A673 (cell line): ENCODE measurements around the gene TPO. TPM values are rescaled to one million over a fixed set of nuclear protein-coding genes. Genes with fewer than 3 reads are reported as not detected.

Experiments
- BruUV-seq: library from RNA; stranded (reverse); fragments of 400-500 nt; replicated peaks from 2 replicates; lab custom pipeline; 2021; lab: Mats Ljungman, UMichigan
- CTCF ChIA-PET: fragments of 300-600 bp; sonication (Branson Sonifier 250); formaldehyde crosslinking; loops from one replicate; lab custom pipeline; 2022; ENCODE audit warnings: antibody characterized with exemption; lab: Charles Lee
- POLR2A ChIA-PET: fragments of 300-600 bp; sonication (Branson Sonifier 250); formaldehyde crosslinking; loops from one replicate; lab custom pipeline; 2022; ENCODE audit warnings: antibody characterized with exemption; ENCODE audit not compliant: low non-redundant PET; lab: Charles Lee
- DNase-seq: peaks from one replicate; pipeline ENCODE4 v3.0.0-alpha.2; 2015; ENCODE audit warnings: low spot score
- H3K27ac ChIP-seq: fragments of 200-600 bp; sonication (generic); 2 replicates; pipeline ENCODE4 v1.5.1; 2016; ENCODE audit warnings: mixed run types, low read depth, mild to moderate bottlenecking, mixed read lengths, antibody characterized with exemption, low read length; ENCODE audit not compliant: poor library complexity, severe bottlenecking
- H3K27me3 ChIP-seq: fragments of 200-600 bp; sonication (generic); replicated peaks from 2 replicates; pipeline ENCODE4 v1.6.1; 2017; ENCODE audit warnings: mixed run types, low read depth, mild to moderate bottlenecking, mixed read lengths, antibody characterized with exemption, low read length; ENCODE audit not compliant: insufficient read depth, poor library complexity
- H3K36me3 ChIP-seq: fragments of 200-600 bp; sonication (generic); 2 replicates; pipeline ENCODE4 v1.6.1; 2016; ENCODE audit warnings: mixed run types, mild to moderate bottlenecking, mixed read lengths, antibody characterized with exemption, low read length; ENCODE audit not compliant: insufficient read depth, poor library complexity, severe bottlenecking
- H3K4me1 ChIP-seq: fragments of 200-600 bp; sonication (generic); 2 replicates; pipeline ENCODE4 v1.6.1; 2017; ENCODE audit warnings: mixed run types, mild to moderate bottlenecking, mixed read lengths, antibody characterized with exemption, low read length; ENCODE audit not compliant: insufficient read depth, poor library complexity, severe bottlenecking
- H3K4me3 ChIP-seq: fragments of 200-600 bp; sonication (generic); 2 replicates; pipeline ENCODE4 v1.5.1; 2016; ENCODE audit warnings: low read depth, mixed run types, mild to moderate bottlenecking, mixed read lengths, low read length; ENCODE audit not compliant: poor library complexity, severe bottlenecking
- H3K9me3 ChIP-seq: fragments of 200-600 bp; sonication (generic); 2 replicates; pipeline ENCODE4 v1.6.1; 2016; ENCODE audit warnings: mixed run types, low read depth, mild to moderate bottlenecking, mixed read lengths, antibody characterized with exemption, low read length; ENCODE audit not compliant: poor library complexity, severe bottlenecking
- CTCF ChIP-seq: fragments of 300-800, 200-600 bp; sonication (generic); conservative IDR thresholded peaks from 2 replicates; pipeline ENCODE4 v1.5.1; 2017; ENCODE audit warnings: low read depth, mild to moderate bottlenecking, antibody characterized with exemption, low read length, moderate library complexity, mixed read lengths
- EZH2 ChIP-seq: fragments of 200-600 bp; sonication (generic); IDR thresholded peaks from 2 replicates; pipeline ENCODE4 v1.6.1; 2017; ENCODE audit warnings: borderline replicate concordance, low read depth, mild to moderate bottlenecking, mixed read lengths, antibody characterized with exemption, low read length; ENCODE audit not compliant: poor library complexity, severe bottlenecking
- intact Hi-C: fragments of 100-400 bp; cut with micrococcal nuclease; formaldehyde crosslinking; loops from one replicate; pipeline ENCODE4 v1.10.0; 2022; ENCODE audit not compliant: unreplicated experiment
- total RNA-seq: library from RNA; stranded (reverse); gene quantifications from 2 replicates; pipeline ENCODE4 v1.2.3, GENCODE V29; 2021

TPO gene
- total RNA-seq, 1 experiment from 2014 or later = not detected

- TF ChIP-seq EZH2 (no peak), CTCF (no peak)
- no peaks in the 10 kb centered on the region for H3K9me3 ChIP-seq
- intact Hi-C loops = no loop called here
- no peaks in the 10 kb centered on the region for H3K27me3 ChIP-seq
- DNase-seq = no peak
- POLR2A ChIA-PET = no interaction called here
- no TSS peak for BruUV-seq
- H3K36me3 ChIP-seq = no peaks in the 10 kb centered on the region
- H3K4me1 ChIP-seq = no peaks in the 10 kb centered on the region
- CTCF ChIA-PET = no interaction called here
- no peak overlapping the region for H3K27ac ChIP-seq
- no peak overlapping the region for H3K4me3 ChIP-seq
These were observed 47.7 kb downstream of the TPO start for GRCh38 chr2:1460851-1461418.

- DNase-seq = no peak
- intact Hi-C loops = no loop called here
- ChIA-PET CTCF (no interaction called here), POLR2A (no interaction called here)
- H3K27me3 ChIP-seq = no peaks in the 10 kb centered on the region
- no peak for TF ChIP-seq CTCF
- TF ChIP-seq EZH2 = no peak
- H3K4me1 ChIP-seq = no peaks in the 10 kb centered on the region
- H3K9me3 ChIP-seq = no peaks in the 10 kb centered on the region
- no TSS peak for BruUV-seq
- H3K36me3 ChIP-seq = no peaks in the 10 kb centered on the region
- no peak overlapping the region for H3K4me3 ChIP-seq
- H3K27ac ChIP-seq = no peak overlapping the region
These were observed 48.5 kb downstream of the TPO start for GRCh38 chr2:1461507-1462390.

GRCh38 chr2:1462994-1463393, 49.7 kb downstream of the TPO start:
- intact Hi-C loops = no loop called here
- CTCF ChIA-PET = no interaction called here
- H3K27ac ChIP-seq = no peak overlapping the region
- TF ChIP-seq EZH2 (no peak), CTCF (no peak)
- H3K4me3 ChIP-seq = no peak overlapping the region
- no peaks in the 10 kb centered on the region for H3K36me3 ChIP-seq
- BruUV-seq = no TSS peak
- H3K9me3 ChIP-seq = no peaks in the 10 kb centered on the region
- no peaks in the 10 kb centered on the region for H3K27me3 ChIP-seq
- POLR2A ChIA-PET = no interaction called here
- DNase-seq = no peak
- H3K4me1 ChIP-seq = no peaks in the 10 kb centered on the region
